Neuronal stem cell (in vitro differentiated cells): Measurements from ENCODE around the gene CLDN3.
A peak's percentile ranks its signal among the peaks of the same experiment; 100 is the strongest.
"Not testable (repeated sequence)": the region's sequence is repeated elsewhere in the genome, so short reads cannot be mapped to it uniquely, and the experiment has no call there.

Experiments used
- DNase-seq: peaks from one replicate; pipeline ENCODE4 v3.0.0-alpha.2; 2013; ENCODE audit warnings: low spot score
- H2AFZ ChIP-seq: one replicate; pipeline ENCODE4 v1.6.1; 2013; ENCODE audit warnings: mild to moderate bottlenecking, low read length, inconsistent platforms
- H2AK5ac ChIP-seq: 2 replicates; pipeline ENCODE4 v1.6.1; 2013; ENCODE audit warnings: low read depth, mild to moderate bottlenecking, inconsistent platforms, low read length, moderate library complexity, mixed read lengths
- H2BK120ac ChIP-seq: 2 replicates; pipeline ENCODE4 v1.6.1; 2013; ENCODE audit warnings: low read depth, mild to moderate bottlenecking, inconsistent platforms, low read length, moderate library complexity, mixed read lengths
- H2BK12ac ChIP-seq: one replicate; pipeline ENCODE4 v1.6.1; 2013; ENCODE audit warnings: low read length, inconsistent platforms
- H2BK15ac ChIP-seq: 2 replicates; pipeline ENCODE4 v1.6.1; 2013; ENCODE audit warnings: mild to moderate bottlenecking, low read length, inconsistent platforms, mixed read lengths
- H2BK5ac ChIP-seq: one replicate; pipeline ENCODE4 v1.6.1; 2013; ENCODE audit warnings: inconsistent platforms, mild to moderate bottlenecking, low read length, moderate library complexity
- H3K14ac ChIP-seq: one replicate; pipeline ENCODE4 v1.6.1; 2013; ENCODE audit warnings: low read length, inconsistent platforms
- H3K18ac ChIP-seq: 2 replicates; pipeline ENCODE4 v1.6.1; 2013; ENCODE audit warnings: low read length, inconsistent platforms
- H3K23ac ChIP-seq: 2 replicates; pipeline ENCODE4 v1.6.1; 2013; ENCODE audit warnings: low read depth, mild to moderate bottlenecking, mixed read lengths, low read length, inconsistent platforms; ENCODE audit not compliant: poor library complexity
- H3K27ac ChIP-seq: replicated peaks from 3 replicates; pipeline ENCODE4 v1.5.1; 2013; ENCODE audit warnings: low read length, inconsistent platforms
- H3K27me3 ChIP-seq, 3 experiments: 2 replicates each; pipeline ENCODE4 v1.6.1; 2013; ENCODE audit warnings: low read length in 3 of 3, mild to moderate bottlenecking in 2 of 3, inconsistent platforms in 1 of 3, low read depth in 1 of 3, mixed read lengths in 1 of 3, moderate library complexity in 1 of 3; ENCODE audit not compliant: control insufficient read depth in 3 of 3, insufficient read depth in 3 of 3
- H3K36me3 ChIP-seq, 2 donors: replicated peaks in 1 of 2; 2 replicates each; pipeline ENCODE4 v1.6.1; 2013; ENCODE audit warnings: low read length in 2 of 2; ENCODE audit not compliant: control insufficient read depth in 2 of 2, insufficient read depth in 2 of 2
- H3K4ac ChIP-seq: 2 replicates; pipeline ENCODE4 v1.6.1; 2013; ENCODE audit warnings: inconsistent platforms, mild to moderate bottlenecking, low read length, moderate library complexity
- H3K4me1 ChIP-seq, 2 donors: 1 replicate in 1 of 2; 2 replicates in 1 of 2; pipeline ENCODE4 v1.6.1; 2013; ENCODE audit warnings: low read length in 2 of 2, low read depth in 1 of 2; ENCODE audit not compliant: control insufficient read depth in 2 of 2, insufficient read depth in 1 of 2
- H3K4me2 ChIP-seq: one replicate; pipeline ENCODE4 v1.6.1; 2013; ENCODE audit warnings: mild to moderate bottlenecking, low read length, inconsistent platforms; ENCODE audit not compliant: insufficient read depth, poor library complexity, severe bottlenecking
- H3K4me3 ChIP-seq, 2 donors: 2 replicates each; pipeline ENCODE4 v1.5.1; 2013; ENCODE audit warnings: low read length in 2 of 2, mild to moderate bottlenecking in 2 of 2, inconsistent platforms in 1 of 2, moderate library complexity in 1 of 2
- H3K79me1 ChIP-seq: one replicate; pipeline ENCODE4 v1.6.1; 2013; ENCODE audit warnings: low read depth, mild to moderate bottlenecking, inconsistent platforms, low read length, moderate library complexity
- H3K9ac ChIP-seq: one replicate; pipeline ENCODE4 v1.6.1; 2013; ENCODE audit warnings: mild to moderate bottlenecking, low read depth, low read length, inconsistent platforms; ENCODE audit not compliant: poor library complexity
- H3K9me3 ChIP-seq, 2 donors: replicated peaks in 1 of 2; 2 replicates each; pipeline versions ENCODE3 to v1.6.1; 2013; ENCODE audit warnings: low read length in 2 of 2, mild to moderate bottlenecking in 2 of 2, inconsistent platforms in 1 of 2, low read depth in 1 of 2, mixed read lengths in 1 of 2, moderate library complexity in 1 of 2; ENCODE audit not compliant: control insufficient read depth in 2 of 2, insufficient read depth in 1 of 2
- H4K8ac ChIP-seq: one replicate; pipeline ENCODE4 v1.6.1; 2013; ENCODE audit warnings: low read depth, mild to moderate bottlenecking, inconsistent platforms, low read length, moderate library complexity
- H4K91ac ChIP-seq: one replicate; pipeline ENCODE4 v1.6.1; 2013; ENCODE audit warnings: low read length, low read depth, mild to moderate bottlenecking, inconsistent platforms; ENCODE audit not compliant: poor library complexity
- WGBS, 2 donors: extraction: QIAGEN DNeasy Blood & Tissue Kit; methylation state at CpG; one replicate each; pipeline ENCODE4 v1.1.7; 2013; ENCODE audit warnings: missing lambda C conversion rate in 2 of 2, mixed read lengths in 1 of 2; ENCODE audit not compliant: insufficient read length in 2 of 2, insufficient replicate concordance in 1 of 2; ENCODE audit errors: extremely low coverage in 2 of 2; 5-methylcytosine and 5-hydroxymethylcytosine counted together

Gene CLDN3

GRCh38 chr7:73795188-73795587 lies 25.1 kb upstream of the CLDN3 start:
- not testable (repeated sequence) for H3K9ac ChIP-seq, H2BK5ac ChIP-seq, H3K4me3 ChIP-seq, H4K91ac ChIP-seq, H4K8ac ChIP-seq, H3K27ac ChIP-seq, H2BK12ac ChIP-seq, H3K27me3 ChIP-seq, H3K4me2 ChIP-seq, H3K9me3 ChIP-seq, H3K36me3 ChIP-seq, DNase-seq, H3K14ac ChIP-seq, H2BK15ac ChIP-seq, H2AK5ac ChIP-seq, H3K4me1 ChIP-seq, H3K18ac ChIP-seq, H2BK120ac ChIP-seq, H3K4ac ChIP-seq, H3K79me1 ChIP-seq, H3K23ac ChIP-seq, H2AFZ ChIP-seq

GRCh38 chr7:73791170-73791690 lies 21.2 kb upstream of the CLDN3 start:
- not testable (repeated sequence) for H3K23ac ChIP-seq, H3K4ac ChIP-seq, H3K18ac ChIP-seq, H3K79me1 ChIP-seq, H4K8ac ChIP-seq, H3K27ac ChIP-seq, H3K4me1 ChIP-seq, H3K9ac ChIP-seq, H3K9me3 ChIP-seq, H3K4me2 ChIP-seq, H4K91ac ChIP-seq, H3K4me3 ChIP-seq, H2AK5ac ChIP-seq, H2BK12ac ChIP-seq, H3K14ac ChIP-seq, H3K27me3 ChIP-seq, DNase-seq, H3K36me3 ChIP-seq, H2BK15ac ChIP-seq, H2BK120ac ChIP-seq, H2BK5ac ChIP-seq
- no CpG with 5 or more reads among the region's 7 CpGs for WGBS, 2 donors
- peak overlapping the region; percentile 13 for H2AFZ ChIP-seq

GRCh38 chr7:73789051-73789450 lies 19.0 kb upstream of the CLDN3 start:
- H3K9ac ChIP-seq: no peak overlapping the region
- no peak overlapping the region for H2BK120ac ChIP-seq
- H3K4me1 ChIP-seq: peaks cover 0 to 3% of the 10 kb centered on the region in 2 donors
- no peak overlapping the region for H3K4me3 ChIP-seq
- H2AK5ac ChIP-seq: no peak overlapping the region
- H3K9me3 ChIP-seq: no peaks in the 10 kb centered on the region
- no peak overlapping the region for H2BK12ac ChIP-seq
- H2AFZ ChIP-seq: no peak overlapping the region
- no peaks in the 10 kb centered on the region for H3K36me3 ChIP-seq
- no peak for DNase-seq
- no peak overlapping the region for H4K91ac ChIP-seq
- H3K27ac ChIP-seq: no peak overlapping the region
- H3K27me3 ChIP-seq: no peaks in the 10 kb centered on the region
- H3K4me2 ChIP-seq: no peak overlapping the region
- no peak overlapping the region for H3K14ac ChIP-seq
- no peak overlapping the region for H2BK5ac ChIP-seq
- H3K79me1 ChIP-seq: no peaks in the 10 kb centered on the region
- WGBS, 2 donors: no CpG with 5 or more reads among the region's 4 CpGs
- H3K23ac ChIP-seq: no peak overlapping the region
- H2BK15ac ChIP-seq: no peak overlapping the region
- no peak overlapping the region for H3K4ac ChIP-seq
- H3K18ac ChIP-seq: no peak overlapping the region
- no peak overlapping the region for H4K8ac ChIP-seq

GRCh38 chr7:73787786-73788048 lies 17.6 kb upstream of the CLDN3 start:
- not testable (repeated sequence) for H3K4me1 ChIP-seq, H4K91ac ChIP-seq, H2BK120ac ChIP-seq, H3K4ac ChIP-seq, H3K27ac ChIP-seq, H3K23ac ChIP-seq, H3K36me3 ChIP-seq, H3K9ac ChIP-seq, H3K4me3 ChIP-seq, H3K4me2 ChIP-seq, H3K27me3 ChIP-seq, H3K9me3 ChIP-seq, H2BK15ac ChIP-seq, DNase-seq, H2BK5ac ChIP-seq, H3K14ac ChIP-seq, H3K18ac ChIP-seq, H2AFZ ChIP-seq, H4K8ac ChIP-seq, H2AK5ac ChIP-seq, H2BK12ac ChIP-seq, H3K79me1 ChIP-seq
- WGBS, 2 donors: no CpG with 5 or more reads among the region's 1 CpG
